Endothelial cell of umbilical vein (primary cell): ENCODE measurements around the gene EHD2. TPM values are rescaled to one million over a fixed set of nuclear protein-coding genes. Genes with fewer than 3 reads are reported as not detected.

Experiments used
- BruUV-seq: library from RNA; stranded (reverse); fragments of 400-500 nt; replicated peaks from 2 replicates; lab custom pipeline; 2021; lab: Mats Ljungman, UMichigan
- CTCF ChIA-PET: fragments of 300-600, 350-600 bp; sonication (Branson Sonifier 250); formaldehyde crosslinking; loops from one replicate; lab custom pipeline; 2021; ENCODE audit warnings: antibody characterized with exemption, inconsistent platforms; lab: Charles Lee
- POLR2A ChIA-PET: fragments of 300-600, 350-600 bp; sonication (Branson Sonifier 250); formaldehyde crosslinking; loops from one replicate; lab custom pipeline; 2021; ENCODE audit warnings: antibody characterized with exemption, inconsistent platforms; lab: Charles Lee
- DNase-seq: peaks from one replicate; pipeline ENCODE4 v3.0.0-alpha.2; 2011; ENCODE audit warnings: low read depth, low spot score
- FAIRE-seq: peaks from 2 replicates; lab custom pipeline; 2011; peaks lifted over from hg19 to GRCh38; lab: Jason Lieb, UNC
- H2AFZ ChIP-seq: 2 replicates; pipeline ENCODE4 v1.6.0; 2012; ENCODE audit warnings: low read depth, low read length, control low read depth, inconsistent platforms
- H3K27ac ChIP-seq: 2 replicates; pipeline ENCODE4 v1.5.1; 2011; ENCODE audit warnings: low read depth, mild to moderate bottlenecking, control low read depth, low read length, moderate library complexity; ENCODE audit not compliant: insufficient read depth
- H3K27me3 ChIP-seq, 2 experiments: 2 replicates each; pipeline versions ENCODE4 v1.6.0 to v1.6.1; 2011; ENCODE audit warnings: low read length in 2 of 2, mixed read lengths in 1 of 2; ENCODE audit not compliant: control insufficient read depth in 2 of 2, insufficient read depth in 2 of 2
- H3K36me3 ChIP-seq, 2 experiments: 2 replicates in 1 of 2; 3 replicates in 1 of 2; pipeline ENCODE4 v1.5.1; 2011; ENCODE audit warnings: low read length in 2 of 2, mild to moderate bottlenecking in 1 of 2, moderate library complexity in 1 of 2; ENCODE audit not compliant: control insufficient read depth in 2 of 2, insufficient read depth in 2 of 2; ENCODE audit errors: extremely low read depth in 1 of 2
- H3K4me1 ChIP-seq: 3 replicates; pipeline ENCODE4 v1.5.1; 2011; ENCODE audit warnings: mild to moderate bottlenecking, low read length; ENCODE audit not compliant: control insufficient read depth, insufficient read depth; ENCODE audit errors: extremely low read depth
- H3K4me2 ChIP-seq: 2 replicates; pipeline ENCODE4 v1.6.1; 2011; ENCODE audit warnings: low read length, control low read depth, mixed read lengths; ENCODE audit not compliant: insufficient read depth
- H3K4me3 ChIP-seq, 3 experiments: fragments of 200-600 bp in 1 of 3; sonication (generic), shearing (Covaris generic) in 1 of 3; replicated peaks in 1 of 3; 2 replicates each; pipeline ENCODE4 v1.5.1; 2011 to 2016; ENCODE audit warnings: control low read depth in 3 of 3, low read length in 3 of 3, mild to moderate bottlenecking in 2 of 3, inconsistent platforms in 1 of 3, low read depth in 1 of 3, moderate library complexity in 1 of 3; ENCODE audit not compliant: insufficient read depth in 1 of 3
- H3K79me2 ChIP-seq: 2 replicates; pipeline ENCODE4 v1.6.0; 2012; ENCODE audit warnings: low read length, inconsistent platforms; ENCODE audit not compliant: control insufficient read depth, insufficient read depth
- H3K9ac ChIP-seq: replicated peaks from 2 replicates; pipeline ENCODE3; 2011; ENCODE audit warnings: low read length, control low read depth; ENCODE audit not compliant: insufficient read depth; ENCODE audit errors: extremely low read depth
- H3K9me1 ChIP-seq: replicated peaks from 3 replicates; pipeline ENCODE4 v1.6.0; 2011; ENCODE audit warnings: mild to moderate bottlenecking, low read length; ENCODE audit not compliant: control insufficient read depth, insufficient read depth; ENCODE audit errors: extremely low read depth
- H3K9me3 ChIP-seq: replicated peaks from 2 replicates; pipeline ENCODE4 v1.5.1; 2012; ENCODE audit warnings: low read length, inconsistent platforms; ENCODE audit not compliant: control insufficient read depth, insufficient read depth
- H4K20me1 ChIP-seq: replicated peaks from 2 replicates; pipeline ENCODE3; 2011; ENCODE audit warnings: mild to moderate bottlenecking, low read length; ENCODE audit not compliant: control insufficient read depth, insufficient read depth; ENCODE audit errors: extremely low read depth
- FOS ChIP-seq: IDR thresholded peaks from 2 replicates; pipeline ENCODE4 v1.6.1; 2011; ENCODE audit warnings: mild to moderate bottlenecking, low read length, moderate library complexity, borderline replicate concordance; ENCODE audit not compliant: insufficient read depth
- GATA2 ChIP-seq: IDR thresholded peaks from 2 replicates; pipeline ENCODE4 v1.7.0; 2011; ENCODE audit warnings: low read depth, mild to moderate bottlenecking, moderate library complexity, mixed read lengths, low read length; ENCODE audit not compliant: insufficient read length, insufficient read depth
- JUN ChIP-seq: IDR thresholded peaks from 2 replicates; pipeline ENCODE4 v1.6.1; 2011; ENCODE audit warnings: borderline replicate concordance, low read depth; ENCODE audit not compliant: insufficient read length, insufficient read depth
- POLR2A ChIP-seq: IDR thresholded peaks from 2 replicates; pipeline ENCODE4 v1.6.1; 2012; ENCODE audit warnings: low read depth, mild to moderate bottlenecking, control low read depth, low read length
- POLR2AphosphoS5 ChIP-seq: IDR thresholded peaks from 2 replicates; pipeline ENCODE4 v1.6.1; 2012; ENCODE audit warnings: low read depth, mild to moderate bottlenecking, control low read depth, low read length, moderate library complexity; ENCODE audit not compliant: insufficient read depth
- dilution Hi-C: fragments of 300-500 bp; cut with MboI; formaldehyde crosslinking; loops from one replicate; pipeline ENCODE4 v1.15.0; 2019; ENCODE audit warnings: low sequenced_read_pairs; ENCODE audit not compliant: extremely low pct_ligation_motif_present
- intact Hi-C: fragments of 100-400 bp; cut with micrococcal nuclease; formaldehyde crosslinking; loops from one replicate; pipeline ENCODE4 v1.10.0; 2022
- polyA plus RNA-seq, 4 experiments: library from polyadenylated mRNA; depleted of rRNA in 3 of 4; stranded (reverse) in 3 of 4; unstranded in 1 of 4; fragments of >200 nt; gene quantifications; 2 replicates each; pipeline versions ENCODE4 v1.2.1 to v1.2.3, GENCODE V29; 2011 to 2012; ENCODE audit warnings: missing spikeins in 1 of 4
- total RNA-seq: library from RNA; stranded (reverse); gene quantifications from 2 replicates; pipeline ENCODE4 v1.2.3, GENCODE V29; 2021
- TF ChIP-seq, protein P1 (sequence below): IDR thresholded peaks from 2 replicates; pipeline ENCODE4 v1.6.1; 2011; ENCODE audit not compliant: insufficient read depth, insufficient read length

Gene EHD2
- total and polyA plus RNA-seq, 2 donors (not counting 3 experiments of a cell fraction or from before 2014, with no cell fraction given) = 110 to 220 TPM

DNA sequence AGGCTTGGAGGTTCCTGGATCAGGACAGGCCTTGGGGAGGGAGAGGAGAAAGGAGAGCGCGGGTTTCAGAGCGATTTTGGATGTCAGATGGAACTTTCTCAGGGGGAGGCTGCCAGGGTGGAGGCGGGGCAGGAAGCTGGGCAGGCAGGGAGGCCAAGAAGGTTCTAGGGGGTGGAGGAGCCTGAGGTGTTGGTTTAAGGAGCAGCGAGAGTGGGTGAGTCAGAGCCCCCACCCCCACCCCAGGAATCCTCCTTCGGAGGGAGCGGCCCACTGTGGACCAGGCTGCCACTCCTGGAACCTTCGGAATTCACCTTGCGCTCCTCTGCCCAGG, 16.2 kb downstream of the EHD2 start:
- FAIRE-seq (no peak), DNase-seq (peak; percentile 72)
- Histone ChIP-seq H2AFZ (peak overlapping the region; percentile 23), H4K20me1 (no peaks in the 10 kb centered on the region), H3K9me3 (no peaks in the 10 kb centered on the region), H3K4me2 (peak overlapping the region; percentile 53), H3K9me1 (no peaks in the 10 kb centered on the region), H3K4me1 (peaks cover 23% of the 10 kb centered on the region), H3K9ac (peak overlapping the region; percentile 91), H3K36me3 (peaks cover 13 to 21% of the 10 kb centered on the region in 2 experiments), H3K27me3 (no peaks in the 10 kb centered on the region), H3K4me3 (peak overlapping the region in 1 of 3 experiments; percentile 18), H3K27ac (peak overlapping the region; percentile 97), H3K79me2 (peaks cover 13% of the 10 kb centered on the region)
- intact Hi-C loops (loop anchor here (1.0 kb wide), 2 partner anchors 10 to 14 kb away; no protein-coding TSS in a partner anchor), dilution Hi-C loops (no loop called here)
- no TSS peak for BruUV-seq
- POLR2A ChIA-PET = interaction anchor here (1.4 to 1.6 kb wide), 2 partner anchors 10 to 16 kb away, joined by 3 to 4 read pairs; no protein-coding TSS in a partner anchor
- TF ChIP-seq JUN (peak; percentile 39), FOS (peak; percentile 82), POLR2A (peak; percentile 75), POLR2AphosphoS5 (peak; percentile 34), GATA2 (no peak)
- TF ChIP-seq, protein P1, sequence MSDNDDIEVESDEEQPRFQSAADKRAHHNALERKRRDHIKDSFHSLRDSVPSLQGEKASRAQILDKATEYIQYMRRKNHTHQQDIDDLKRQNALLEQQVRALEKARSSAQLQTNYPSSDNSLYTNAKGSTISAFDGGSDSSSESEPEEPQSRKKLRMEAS = no peak
- CTCF ChIA-PET = interaction anchor here (0.6 to 4.2 kb wide), 5 partner anchors 11 to 23 kb away, joined by 4 to 47 read pairs (median 5); partner anchors contain the start of gene EHD2
